Measurements from ENCODE around the gene ITFG1.

ITFG1 gene

GRCh38 chr16:47387026-47387734, 73.7 kb downstream of the ITFG1 start:
- DNase-seq (ENCODE audit: extremely low read depth, low read depth): no peak
- TF ChIP-seq CTCF (IDR thresholded peaks at IDR 0.05; ENCODE audit: low read depth, low read length, missing control alignments): no peak

GRCh38 chr16:47386201-47386718, 74.6 kb downstream of the ITFG1 start:
- H3K4me3 ChIP-seq (replicated peaks; ENCODE audit: low read depth, low read length): no peak overlapping the region
- no peak for TF ChIP-seq CTCF (IDR thresholded peaks at IDR 0.05; ENCODE audit: low read depth, low read length, missing control alignments)
- DNase-seq (ENCODE audit: extremely low read depth, low read depth): no peak

More at GRCh38 chr16:47387026-47387734, 73.7 kb downstream of the ITFG1 start:
- no peak overlapping the region for H3K4me3 ChIP-seq (replicated peaks; ENCODE audit: low read depth, low read length)

- no peak overlapping the region for H3K4me3 ChIP-seq (replicated peaks; ENCODE audit: low read depth, low read length)
These were observed 78.5 kb downstream of the ITFG1 start for GRCh38 chr16:47382362-47382761.

GRCh38 chr16:47377154-47377553, 83.7 kb downstream of the ITFG1 start:
- no peak overlapping the region for H3K4me3 ChIP-seq (replicated peaks; ENCODE audit: low read depth, low read length)
- DNase-seq (ENCODE audit: extremely low read depth, low read depth): no peak
- no peak for TF ChIP-seq CTCF (IDR thresholded peaks at IDR 0.05; ENCODE audit: low read depth, low read length, missing control alignments)

More at GRCh38 chr16:47382362-47382761, 78.5 kb downstream of the ITFG1 start:
- TF ChIP-seq CTCF (IDR thresholded peaks at IDR 0.05; ENCODE audit: low read depth, low read length, missing control alignments): no peak
- DNase-seq (ENCODE audit: extremely low read depth, low read depth): no peak

GRCh38 chr16:47375423-47375822, 85.4 kb downstream of the ITFG1 start:
- TF ChIP-seq CTCF (IDR thresholded peaks at IDR 0.05; ENCODE audit: low read depth, low read length, missing control alignments): no peak
- DNase-seq (ENCODE audit: extremely low read depth, low read depth): no peak
- H3K4me3 ChIP-seq (replicated peaks; ENCODE audit: low read depth, low read length): no peak overlapping the region

- no peak for TF ChIP-seq CTCF (IDR thresholded peaks at IDR 0.05; ENCODE audit: low read depth, low read length, missing control alignments)
- no peak overlapping the region for H3K4me3 ChIP-seq (replicated peaks; ENCODE audit: low read depth, low read length)
- no peak for DNase-seq (ENCODE audit: extremely low read depth, low read depth)
These were observed 86.2 kb downstream of the ITFG1 start for GRCh38 chr16:47374629-47375028.

Data from HFF-Myc (cell line).